HG03097 (cell line): Measurements from ENCODE around the gene UBXN7.
"Not testable (repeated sequence)": the region's sequence is repeated elsewhere in the genome, so short reads cannot be mapped to it uniquely, and the experiment has no call there.

Experiments
- ATAC-seq: cut with Tn5 transposase; IDR thresholded peaks from one replicate; pipeline ENCODE4 v1.9.1; 2021; ENCODE audit not compliant: unreplicated experiment, low FRiP score

Gene UBXN7

GRCh38 chr3:196421668-196422067 lies 10.6 kb downstream of the UBXN7 start:
- not testable (repeated sequence) for ATAC-seq

- ATAC-seq = no peak
Measured at GRCh38 chr3:196419386-196419785, 12.8 kb downstream of the UBXN7 start.

GRCh38 chr3:196418601-196419000 lies 13.6 kb downstream of the UBXN7 start:
- no peak for ATAC-seq

- no peak for ATAC-seq
Measured at GRCh38 chr3:196414469-196414868, 17.8 kb downstream of the UBXN7 start.

- ATAC-seq = no peak
Measured at GRCh38 chr3:196412704-196413103, 19.5 kb downstream of the UBXN7 start.

- ATAC-seq = no peak
Measured at GRCh38 chr3:196409409-196409808, 22.8 kb downstream of the UBXN7 start.

GRCh38 chr3:196408565-196409300 lies 23.5 kb downstream of the UBXN7 start:
- no peak for ATAC-seq

GRCh38 chr3:196406811-196407470 lies 25.3 kb downstream of the UBXN7 start:
- ATAC-seq = no peak

GRCh38 chr3:196400331-196400730 lies 31.9 kb downstream of the UBXN7 start:
- ATAC-seq = no peak

- no peak for ATAC-seq
Measured at GRCh38 chr3:196399485-196399945, 32.7 kb downstream of the UBXN7 start.

- no peak for ATAC-seq
Measured at GRCh38 chr3:196398782-196399181, 33.4 kb downstream of the UBXN7 start.

- ATAC-seq = no peak
Measured at GRCh38 chr3:196397941-196398340, 34.3 kb downstream of the UBXN7 start.

- ATAC-seq = no peak
Measured at GRCh38 chr3:196390116-196390515, 42.1 kb downstream of the UBXN7 start.

GRCh38 chr3:196388956-196389355 lies 43.3 kb downstream of the UBXN7 start:
- ATAC-seq = no peak

- ATAC-seq = not testable (repeated sequence)
Measured at GRCh38 chr3:196387941-196388340, 44.3 kb downstream of the UBXN7 start.

- ATAC-seq = not testable (repeated sequence)
Measured at GRCh38 chr3:196386797-196387196, 45.4 kb downstream of the UBXN7 start.

GRCh38 chr3:196386034-196386433 lies 46.2 kb downstream of the UBXN7 start:
- not testable (repeated sequence) for ATAC-seq

- ATAC-seq = not testable (repeated sequence)
Measured at GRCh38 chr3:196385446-196385845, 46.8 kb downstream of the UBXN7 start.

GRCh38 chr3:196378146-196378841 lies 53.9 kb downstream of the UBXN7 start:
- no peak for ATAC-seq

- ATAC-seq = no peak
Measured at GRCh38 chr3:196377321-196377720, 54.9 kb downstream of the UBXN7 start.

- ATAC-seq = no peak
Measured at GRCh38 chr3:196365736-196366135, 66.5 kb downstream of the UBXN7 start.
